ENCODE results near the gene ZNF566. TPM values are rescaled to one million over a fixed set of nuclear protein-coding genes. Genes with fewer than 3 reads are reported as not detected.

ZNF566 gene
- total RNA-seq, 6 donors from 2014 or later = 5.5 to 17.6 (median 8.1) TPM

GRCh38 chr19:36527341-36527740 lies 38.0 kb upstream of the ZNF566 start:
- Histone ChIP-seq H3K4me3 (peak overlapping the region; percentile 57 to 63 (median 62)), H3K27ac (peak overlapping the region in 2 of 4 donors; percentile 76 to 93), H3K27me3 (no peaks in the 10 kb centered on the region), H3K4me1 (peaks cover 13 to 26% (median 16%) of the 10 kb centered on the region in 4 donors), H3K36me3 (peaks cover 2 to 29% (median 23%) of the 10 kb centered on the region in 4 donors), H3K9me3 (peaks cover 18 to 51% (median 47%) of the 10 kb centered on the region in 4 donors)
- DNase-seq = no peak
- WGBS, 2 donors = 10 to 19% methylated on average over 5 of the region's 5 CpGs
- TF ChIP-seq CTCF (IDR thresholded peaks at IDR 0.05) = no peak
- no peak for TF ChIP-seq POLR2A (IDR thresholded peaks at IDR 0.05)
- TF ChIP-seq EP300 (IDR thresholded peaks at IDR 0.05) = no peak
- no peak for TF ChIP-seq POLR2AphosphoS5 (IDR thresholded peaks at IDR 0.05)
- ATAC-seq (ENCODE audit: low FRiP score in 2 of 2) = no peak

- peaks cover 2 to 37% (median 30%) of the 10 kb centered on the region in 4 donors for H3K36me3 ChIP-seq
- no peak overlapping the region for H3K27ac ChIP-seq
- 87 to 90% methylated on average over 5 of the region's 5 CpGs for WGBS, 2 donors
- H3K4me3 ChIP-seq = peak overlapping the region in 1 of 4 donors; percentile 63
- peaks cover 25 to 52% (median 48%) of the 10 kb centered on the region in 4 donors for H3K9me3 ChIP-seq
- H3K27me3 ChIP-seq = no peaks in the 10 kb centered on the region
- TF ChIP-seq POLR2A (IDR thresholded peaks at IDR 0.05) (no peak), EP300 (IDR thresholded peaks at IDR 0.05) (no peak), CTCF (IDR thresholded peaks at IDR 0.05) (no peak), POLR2AphosphoS5 (IDR thresholded peaks at IDR 0.05) (no peak)
- peaks cover 13 to 26% (median 16%) of the 10 kb centered on the region in 4 donors for H3K4me1 ChIP-seq
- ATAC-seq (ENCODE audit: low FRiP score in 2 of 2) (no peak), DNase-seq (no peak)
Measured at GRCh38 chr19:36526581-36526980, 37.2 kb upstream of the ZNF566 start.

GRCh38 chr19:36524617-36525016 lies 35.3 kb upstream of the ZNF566 start:
- 89 to 100% methylated on average over 4 of the region's 4 CpGs for WGBS, 2 donors

GRCh38 chr19:36514012-36514612 lies 24.8 kb upstream of the ZNF566 start:
- peaks cover 11 to 58% (median 41%) of the 10 kb centered on the region in 4 donors for H3K36me3 ChIP-seq
- TF ChIP-seq POLR2AphosphoS5 (IDR thresholded peaks at IDR 0.05) = no peak
- no peak for TF ChIP-seq CTCF (IDR thresholded peaks at IDR 0.05)
- no peak for TF ChIP-seq POLR2A (IDR thresholded peaks at IDR 0.05)
- TF ChIP-seq EP300 (IDR thresholded peaks at IDR 0.05) = no peak
- H3K27me3 ChIP-seq = no peaks in the 10 kb centered on the region
- 79 to 93% methylated on average over 2 of the region's 2 CpGs for WGBS, 2 donors
- ATAC-seq (ENCODE audit: low FRiP score in 2 of 2) (no peak), DNase-seq (no peak)
- H3K4me1 ChIP-seq = no peaks in the 10 kb centered on the region
- peaks cover 97 to 100% (median 100%) of the 10 kb centered on the region in 4 donors for H3K9me3 ChIP-seq
- H3K27ac ChIP-seq = no peak overlapping the region
- no peak overlapping the region for H3K4me3 ChIP-seq

More at GRCh38 chr19:36524617-36525016, 35.3 kb upstream of the ZNF566 start:
- no peaks in the 10 kb centered on the region for H3K27me3 ChIP-seq
- no peak overlapping the region for H3K27ac ChIP-seq
- DNase-seq (no peak), ATAC-seq (ENCODE audit: low FRiP score in 2 of 2) (no peak)
- H3K36me3 ChIP-seq = peaks cover 7 to 56% (median 44%) of the 10 kb centered on the region in 4 donors
- H3K9me3 ChIP-seq = peaks cover 45 to 64% (median 60%) of the 10 kb centered on the region in 4 donors
- TF ChIP-seq POLR2A (IDR thresholded peaks at IDR 0.05) = no peak
- no peak for TF ChIP-seq EP300 (IDR thresholded peaks at IDR 0.05)
- no peak for TF ChIP-seq CTCF (IDR thresholded peaks at IDR 0.05)
- TF ChIP-seq POLR2AphosphoS5 (IDR thresholded peaks at IDR 0.05) = no peak
- H3K4me3 ChIP-seq = no peak overlapping the region
- peaks cover 13 to 26% (median 16%) of the 10 kb centered on the region in 4 donors for H3K4me1 ChIP-seq

- no peak for ATAC-seq (ENCODE audit: low FRiP score in 2 of 2)
- Histone ChIP-seq H3K27me3 (no peaks in the 10 kb centered on the region), H3K4me3 (no peak overlapping the region), H3K9me3 (peaks cover 49 to 100% (median 94%) of the 10 kb centered on the region in 4 donors), H3K36me3 (no peaks in the 10 kb centered on the region), H3K27ac (no peak overlapping the region), H3K4me1 (no peaks in the 10 kb centered on the region)
- no peak for DNase-seq
- TF ChIP-seq CTCF (IDR thresholded peaks at IDR 0.05) (no peak), POLR2AphosphoS5 (IDR thresholded peaks at IDR 0.05) (no peak), EP300 (IDR thresholded peaks at IDR 0.05) (no peak), POLR2A (IDR thresholded peaks at IDR 0.05) (no peak)
- WGBS, 2 donors = 89% methylated on average over 3 of the region's 3 CpGs
Measured at GRCh38 chr19:36508325-36508724, 19.0 kb upstream of the ZNF566 start.

All from upper lobe of left lung (tissue), 6 donors.